AG10803 (cell line): ENCODE measurements around the gene PKHD1.

Experiments used
- DNase-seq: peaks from one replicate; pipeline ENCODE4 v3.0.0; 2010; ENCODE audit warnings: low read depth
- H3K4me3 ChIP-seq: 2 replicates; pipeline ENCODE4 v1.5.1; 2011; ENCODE audit warnings: mild to moderate bottlenecking, low read length, control low read depth
- TF ChIP-seq, protein P1 (sequence below): conservative IDR thresholded peaks from 2 replicates; pipeline ENCODE4 v1.5.1; 2011; ENCODE audit warnings: mild to moderate bottlenecking, low read length, control low read depth, inconsistent platforms

Gene PKHD1

DNA sequence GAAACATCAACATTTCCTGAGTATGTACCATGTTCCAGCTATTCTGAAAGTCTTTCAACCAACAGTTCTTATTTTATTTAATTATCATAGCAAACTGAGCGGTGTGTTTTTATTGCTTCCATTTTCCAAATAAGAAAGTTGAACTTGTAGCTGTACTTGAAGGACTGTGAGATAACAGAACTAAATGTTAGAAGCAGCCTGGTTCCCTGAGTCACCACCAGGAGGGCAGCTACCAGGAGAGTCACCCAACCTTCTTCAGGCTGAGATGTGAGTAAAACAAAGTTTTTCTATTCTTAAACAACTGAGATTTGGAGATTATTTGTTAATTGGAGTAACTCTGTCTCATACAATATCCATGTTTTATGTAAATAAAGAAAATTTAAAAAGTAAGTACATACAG is 403.4 kb downstream of the PKHD1 start:
- no peak overlapping the region for H3K4me3 ChIP-seq
- DNase-seq = no peak
- TF ChIP-seq, protein P1, sequence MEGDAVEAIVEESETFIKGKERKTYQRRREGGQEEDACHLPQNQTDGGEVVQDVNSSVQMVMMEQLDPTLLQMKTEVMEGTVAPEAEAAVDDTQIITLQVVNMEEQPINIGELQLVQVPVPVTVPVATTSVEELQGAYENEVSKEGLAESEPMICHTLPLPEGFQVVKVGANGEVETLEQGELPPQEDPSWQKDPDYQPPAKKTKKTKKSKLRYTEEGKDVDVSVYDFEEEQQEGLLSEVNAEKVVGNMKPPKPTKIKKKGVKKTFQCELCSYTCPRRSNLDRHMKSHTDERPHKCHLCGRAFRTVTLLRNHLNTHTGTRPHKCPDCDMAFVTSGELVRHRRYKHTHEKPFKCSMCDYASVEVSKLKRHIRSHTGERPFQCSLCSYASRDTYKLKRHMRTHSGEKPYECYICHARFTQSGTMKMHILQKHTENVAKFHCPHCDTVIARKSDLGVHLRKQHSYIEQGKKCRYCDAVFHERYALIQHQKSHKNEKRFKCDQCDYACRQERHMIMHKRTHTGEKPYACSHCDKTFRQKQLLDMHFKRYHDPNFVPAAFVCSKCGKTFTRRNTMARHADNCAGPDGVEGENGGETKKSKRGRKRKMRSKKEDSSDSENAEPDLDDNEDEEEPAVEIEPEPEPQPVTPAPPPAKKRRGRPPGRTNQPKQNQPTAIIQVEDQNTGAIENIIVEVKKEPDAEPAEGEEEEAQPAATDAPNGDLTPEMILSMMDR = no peak

- H3K4me3 ChIP-seq = no peak overlapping the region
- TF ChIP-seq, protein P1 = no peak
- DNase-seq = no peak
These were observed 408.4 kb downstream of the PKHD1 start for GRCh38 chr6:51678905-51679620.

- TF ChIP-seq, protein P1 = no peak
These were observed 409.1 kb downstream of the PKHD1 start for GRCh38 chr6:51678274-51678673.

DNA sequence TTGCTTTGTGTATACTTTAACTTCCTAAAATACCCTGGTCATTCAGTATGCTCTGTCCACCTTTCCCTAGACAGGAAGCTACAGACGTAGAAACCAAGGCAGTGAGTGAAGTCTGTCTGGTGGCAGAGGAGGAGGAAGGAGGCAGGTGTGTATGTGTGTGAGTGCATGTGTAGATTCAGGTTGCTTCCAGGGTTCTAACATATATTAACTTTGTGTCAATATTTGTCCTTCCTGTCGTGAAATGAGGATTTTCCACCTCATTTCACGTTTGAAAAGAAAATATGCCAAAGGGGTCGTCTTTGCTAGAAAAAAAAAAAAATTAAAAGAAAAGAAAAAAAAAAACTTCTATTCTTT is 411.5 kb downstream of the PKHD1 start:
- TF ChIP-seq, protein P1 = no peak
- DNase-seq = no peak
- H3K4me3 ChIP-seq = no peak overlapping the region

More at GRCh38 chr6:51678274-51678673, 409.1 kb downstream of the PKHD1 start:
- no peak overlapping the region for H3K4me3 ChIP-seq
- no peak for DNase-seq

GRCh38 chr6:51675020-51675921 is 412.1 kb downstream of the PKHD1 start:
- TF ChIP-seq, protein P1 = no peak
- no peak overlapping the region for H3K4me3 ChIP-seq
- DNase-seq = no peak

DNA sequence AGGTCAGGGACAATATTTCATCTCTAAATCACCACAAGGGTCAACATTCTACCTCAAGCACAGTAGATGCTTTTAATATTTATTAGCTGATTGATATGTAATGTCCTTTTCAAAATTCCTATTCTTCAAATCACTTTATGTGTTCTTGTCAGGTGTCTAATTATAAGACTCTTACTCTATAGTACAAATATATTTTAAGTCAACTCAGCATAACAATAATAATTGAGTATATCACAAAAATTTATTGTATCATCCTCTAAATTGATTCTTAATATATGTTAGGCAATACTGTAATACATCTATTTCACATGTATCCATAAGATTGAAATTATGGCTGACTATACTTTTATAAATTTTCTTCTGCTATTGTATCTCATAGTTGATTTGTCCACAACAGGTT is 423.9 kb downstream of the PKHD1 start:
- no peak for DNase-seq
- no peak overlapping the region for H3K4me3 ChIP-seq
- TF ChIP-seq, protein P1 = no peak
